Naive B cell (primary cell): ENCODE data around the gene RNF144B. TPM values are rescaled to one million over a fixed set of nuclear protein-coding genes. Genes with fewer than 3 reads are reported as not detected.
"Not testable (repeated sequence)": the region's sequence is repeated elsewhere in the genome, so short reads cannot be mapped to it uniquely, and the experiment has no call there.

Source experiments
- ATAC-seq, 2 donors: fragments of 150-1000 bp; cut with Tn5 transposase; 2 replicates each; pipeline ENCODE4 v1.10.0; 2021; ENCODE audit warnings: low read depth in 2 of 2, mild to moderate bottlenecking in 2 of 2, moderate library complexity in 2 of 2
- DNase-seq: peaks from one replicate; pipeline ENCODE4 v3.0.0; 2022
- H3K27ac Mint-ChIP-seq, 6 donors: one replicate each; pipeline ENCODE4 v1.8.0; 2020 to 2022; ENCODE audit warnings: mild to moderate bottlenecking in 6 of 6, mixed read lengths in 6 of 6, moderate library complexity in 5 of 6, inconsistent platforms in 2 of 6
- H3K27me3 Mint-ChIP-seq, 3 donors: one replicate each; pipeline ENCODE4 v1.8.0; 2021 to 2022; ENCODE audit warnings: mixed read lengths in 3 of 3, mild to moderate bottlenecking in 1 of 3
- H3K36me3 Mint-ChIP-seq, 2 donors: one replicate each; pipeline ENCODE4 v1.8.0; 2020 to 2022; ENCODE audit warnings: mixed read lengths in 2 of 2, inconsistent platforms in 1 of 2, mild to moderate bottlenecking in 1 of 2
- H3K4me1 Mint-ChIP-seq, 3 donors: one replicate each; pipeline ENCODE4 v1.8.0; 2020 to 2022; ENCODE audit warnings: mixed read lengths in 3 of 3, inconsistent platforms in 1 of 3, mild to moderate bottlenecking in 1 of 3, moderate library complexity in 1 of 3
- H3K4me3 Mint-ChIP-seq, 8 donors: one replicate each; pipeline ENCODE4 v1.8.0; 2020 to 2022; ENCODE audit warnings: mild to moderate bottlenecking in 8 of 8, mixed read lengths in 8 of 8, moderate library complexity in 8 of 8, inconsistent platforms in 2 of 8
- H3K9me3 Mint-ChIP-seq, 7 donors: one replicate each; pipeline ENCODE4 v1.8.0; 2020 to 2022; ENCODE audit warnings: mixed read lengths in 7 of 7, mild to moderate bottlenecking in 5 of 7, inconsistent platforms in 2 of 7, moderate library complexity in 1 of 7
- polyA plus RNA-seq, 6 donors: library from polyadenylated mRNA; unstranded; fragments of 300-500 nt; fragmentation: Illumina TruSeq; gene quantifications; one replicate each; pipeline ENCODE4 v1.2.3, GENCODE V29; 2021; ENCODE audit warnings: low read depth in 6 of 6

Gene RNF144B
- polyA plus RNA-seq, 6 donors from 2014 or later, result 3.4 to 17.4 (median 8.9) TPM

DNA sequence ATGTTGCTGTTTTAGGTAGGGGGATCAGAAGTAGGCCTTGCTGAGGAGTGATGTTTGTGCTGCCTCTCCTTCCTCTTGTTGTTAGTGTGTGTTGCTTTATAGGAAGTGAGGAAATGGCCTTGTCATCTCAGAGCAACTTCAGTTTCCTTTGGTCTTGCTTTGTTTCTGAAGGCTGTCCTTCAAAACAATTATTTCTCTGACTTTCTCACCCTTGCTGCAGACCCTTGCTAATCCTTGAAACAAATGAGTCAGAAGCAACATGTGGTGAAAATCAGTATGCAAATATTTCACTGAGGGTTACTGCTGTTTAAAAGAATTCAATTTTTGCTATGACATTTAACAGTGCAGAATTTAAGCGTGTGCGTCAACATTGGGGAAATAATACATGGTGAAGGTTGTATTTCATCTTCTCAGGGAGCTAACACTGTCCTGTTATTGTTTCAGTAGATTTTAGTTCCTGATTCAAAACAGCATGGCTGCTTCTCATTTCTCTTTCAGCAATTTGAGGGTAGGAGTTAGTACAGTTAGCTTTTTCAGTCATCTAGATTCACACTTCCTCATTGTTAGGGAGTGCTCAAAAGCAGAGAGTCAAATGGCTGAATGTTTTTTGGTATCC lies 13.8 kb downstream of the RNF144B start:
- H3K27me3 Mint-ChIP-seq, result no peaks in the 10 kb centered on the region
- peaks cover 31 to 39% (median 38%) of the 10 kb centered on the region in 3 donors for H3K4me1 Mint-ChIP-seq
- peak; percentile 93 to 96 for ATAC-seq
- DNase-seq, result peak; percentile 46
- H3K27ac Mint-ChIP-seq, result peak overlapping the region; percentile 45 to 94 (median 81)
- H3K36me3 Mint-ChIP-seq, result peaks cover 13 to 21% of the 10 kb centered on the region in 2 donors
- peak overlapping the region in 7 of 8 donors; percentile 46 to 80 (median 53) for H3K4me3 Mint-ChIP-seq
- peaks cover 0 to 1% (median 0%) of the 10 kb centered on the region in 7 donors for H3K9me3 Mint-ChIP-seq

DNA sequence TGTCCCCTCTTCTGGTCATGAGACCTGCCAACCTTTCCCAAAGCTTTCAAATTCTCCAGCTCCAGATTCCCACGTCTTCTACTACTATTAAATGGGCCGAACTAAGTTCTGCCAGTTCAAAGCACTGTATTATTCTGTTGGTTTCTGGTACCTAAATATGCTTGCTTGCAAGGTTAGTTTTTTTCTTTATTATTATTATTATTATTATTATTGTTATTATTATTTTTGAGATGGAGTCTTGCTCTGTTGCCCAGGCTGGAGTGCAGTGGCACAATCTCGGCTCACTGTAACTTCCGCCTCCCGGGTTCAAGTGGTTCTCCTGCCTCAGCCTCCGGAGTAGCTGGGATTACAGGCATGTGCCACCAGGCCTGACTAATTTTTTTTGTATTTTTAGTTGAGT lies 17.8 kb downstream of the RNF144B start:
- not testable (repeated sequence) for ATAC-seq, DNase-seq, H3K4me3 Mint-ChIP-seq, H3K9me3 Mint-ChIP-seq, H3K27me3 Mint-ChIP-seq
- Mint-ChIP-seq H3K4me1 (peaks cover 32 to 45% (median 44%) of the 10 kb centered on the region in 3 donors), H3K36me3 (peaks cover 25 to 26% of the 10 kb centered on the region in 2 donors), H3K27ac (peak overlapping the region in 1 of 6 donors; percentile 65)

DNA sequence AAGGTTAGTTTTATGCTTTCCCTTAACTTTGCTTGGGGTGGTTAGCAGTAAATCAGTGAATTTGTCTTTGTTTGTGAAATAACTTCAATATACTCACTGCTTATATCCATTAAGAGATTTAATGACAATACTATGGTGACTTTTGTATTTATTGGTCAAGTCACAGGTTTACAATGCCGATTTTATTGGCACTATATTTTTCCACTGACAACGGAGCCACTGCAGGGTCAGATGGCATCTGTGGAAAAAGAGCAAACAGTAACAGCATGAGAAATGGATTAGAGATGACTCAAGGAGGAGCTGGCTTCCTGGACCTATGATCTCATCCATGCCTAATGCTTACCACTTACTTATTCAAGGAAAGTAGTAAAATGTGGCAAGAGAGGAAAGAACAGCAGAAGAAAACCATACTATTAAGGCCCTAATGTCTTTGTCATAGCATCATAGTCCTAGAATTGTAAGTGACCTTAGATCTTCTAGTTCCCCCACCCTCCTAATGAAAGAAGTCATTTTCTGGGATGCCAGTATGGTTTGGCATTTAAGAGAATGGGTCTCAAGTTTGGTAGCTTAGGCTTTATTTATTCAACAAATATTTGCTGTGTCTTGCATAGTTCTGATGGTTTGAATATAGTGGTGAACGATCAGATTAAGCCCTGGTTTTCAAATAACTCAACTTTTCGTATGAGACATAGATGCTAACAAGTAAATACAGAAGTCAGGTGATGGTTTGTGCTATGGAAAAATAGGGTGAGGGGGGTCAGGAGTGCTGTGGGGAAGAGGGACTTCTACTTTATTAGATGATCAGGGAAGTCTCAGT lies 18.5 kb downstream of the RNF144B start:
- no peak for ATAC-seq
- no peak for DNase-seq
- peak overlapping the region in 1 of 8 donors; percentile 29 for H3K4me3 Mint-ChIP-seq

DNA sequence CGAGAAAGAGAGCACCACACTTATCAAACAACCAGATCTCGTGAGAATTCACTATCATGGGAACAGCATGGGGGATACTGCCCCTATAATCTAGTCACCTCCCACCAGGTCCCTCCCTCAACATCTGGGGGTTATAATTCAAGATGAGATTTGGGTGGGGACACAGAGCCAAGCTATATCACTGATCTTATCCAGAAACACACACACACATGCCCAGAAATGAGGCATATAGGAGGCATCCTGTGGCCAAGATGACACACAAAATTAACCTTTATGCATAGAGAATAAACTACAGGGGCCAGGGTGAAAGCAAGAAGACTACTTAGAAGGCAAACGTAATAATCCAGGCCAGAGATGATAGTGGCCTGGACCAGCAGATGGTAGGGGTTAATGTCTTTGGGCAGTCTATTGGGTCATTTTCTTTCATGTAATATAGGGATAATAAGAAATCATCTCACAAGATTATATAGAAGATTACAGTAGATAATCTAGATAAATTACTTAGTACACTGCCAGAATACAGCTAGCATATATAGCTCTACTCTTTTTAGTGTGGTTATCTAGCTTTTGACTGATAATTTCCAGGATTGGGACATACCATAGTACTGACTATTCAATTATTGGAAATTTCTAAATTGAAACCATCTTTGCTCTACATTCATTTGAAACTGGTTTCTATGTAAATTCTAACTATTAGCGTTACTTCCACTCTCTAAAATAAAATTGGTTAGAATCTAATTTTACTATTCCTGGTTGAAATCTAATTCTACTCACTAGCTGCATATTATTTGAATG lies 20.0 kb downstream of the RNF144B start:
- peaks cover 0 to 5% (median 0%) of the 10 kb centered on the region in 7 donors for H3K9me3 Mint-ChIP-seq
- no peaks in the 10 kb centered on the region for H3K27me3 Mint-ChIP-seq
- peaks cover 25 to 34% of the 10 kb centered on the region in 2 donors for H3K36me3 Mint-ChIP-seq
- H3K27ac Mint-ChIP-seq, result peak overlapping the region in 3 of 6 donors; percentile 15 to 66 (median 61)
- H3K4me1 Mint-ChIP-seq, result peaks cover 35 to 39% (median 36%) of the 10 kb centered on the region in 3 donors
- ATAC-seq (no peak), DNase-seq (no peak)
- H3K4me3 Mint-ChIP-seq, result no peak overlapping the region

More for the DNA sequence above, 18.5 kb downstream of the RNF144B start:
- Mint-ChIP-seq H3K36me3 (peaks cover 25 to 33% of the 10 kb centered on the region in 2 donors), H3K27ac (peak overlapping the region in 1 of 6 donors; percentile 30), H3K27me3 (no peaks in the 10 kb centered on the region), H3K9me3 (peaks cover 0 to 5% (median 0%) of the 10 kb centered on the region in 7 donors), H3K4me1 (peaks cover 33 to 48% (median 46%) of the 10 kb centered on the region in 3 donors)

DNA sequence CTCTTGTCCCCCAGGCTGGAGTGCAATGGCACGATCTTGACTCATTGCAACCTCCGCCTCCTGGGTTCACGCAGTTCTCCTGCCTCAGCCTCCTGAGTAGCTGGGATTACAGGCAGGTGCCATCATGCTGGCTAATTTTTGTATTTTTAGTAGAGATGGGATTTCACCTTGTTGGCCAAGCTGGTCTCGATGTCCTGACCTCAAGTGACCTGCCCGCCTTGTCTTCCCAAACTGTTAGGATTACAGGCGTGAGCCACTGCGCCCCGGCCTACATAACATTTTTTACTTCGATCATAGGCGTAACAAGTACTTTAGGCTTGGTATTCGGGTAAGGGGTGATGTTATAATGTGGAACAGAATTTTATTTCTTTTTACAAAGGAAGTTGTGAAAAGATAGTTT lies 22.5 kb downstream of the RNF144B start:
- not testable (repeated sequence) for ATAC-seq, H3K4me3 Mint-ChIP-seq, H3K27me3 Mint-ChIP-seq, H3K9me3 Mint-ChIP-seq, DNase-seq
- Mint-ChIP-seq H3K27ac (peak overlapping the region in 1 of 6 donors; percentile 83), H3K36me3 (peaks cover 15 to 25% of the 10 kb centered on the region in 2 donors), H3K4me1 (peaks cover 29 to 39% (median 29%) of the 10 kb centered on the region in 3 donors)

DNA sequence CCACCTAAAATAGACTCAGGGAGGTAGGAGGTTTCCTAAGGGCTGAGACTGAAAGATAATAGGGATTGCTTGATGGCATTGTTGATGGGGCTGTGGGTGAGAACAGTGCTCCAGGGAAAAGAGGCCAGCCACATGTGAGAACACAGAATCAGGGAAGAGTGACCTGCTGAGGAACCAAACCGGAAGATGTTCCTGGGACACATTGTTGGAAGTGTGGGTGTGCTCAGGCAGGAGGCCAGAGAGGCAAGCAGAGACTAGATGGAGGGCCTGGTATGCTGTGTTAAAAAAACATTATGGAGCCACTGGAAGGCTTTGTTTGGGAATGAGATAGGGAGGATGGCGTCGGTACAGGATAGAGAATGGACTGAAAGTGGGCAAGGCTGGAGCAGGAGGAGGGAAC lies 23.3 kb downstream of the RNF144B start:
- peak overlapping the region; percentile 14 to 93 (median 68) for H3K27ac Mint-ChIP-seq
- peaks cover 0 to 5% (median 0%) of the 10 kb centered on the region in 7 donors for H3K9me3 Mint-ChIP-seq
- DNase-seq (no peak), ATAC-seq (no peak)
- H3K4me1 Mint-ChIP-seq, result peaks cover 30 to 39% (median 30%) of the 10 kb centered on the region in 3 donors
- H3K27me3 Mint-ChIP-seq, result no peaks in the 10 kb centered on the region
- peak overlapping the region in 2 of 8 donors; percentile 2 to 9 for H3K4me3 Mint-ChIP-seq
- peaks cover 18 to 28% of the 10 kb centered on the region in 2 donors for H3K36me3 Mint-ChIP-seq

DNA sequence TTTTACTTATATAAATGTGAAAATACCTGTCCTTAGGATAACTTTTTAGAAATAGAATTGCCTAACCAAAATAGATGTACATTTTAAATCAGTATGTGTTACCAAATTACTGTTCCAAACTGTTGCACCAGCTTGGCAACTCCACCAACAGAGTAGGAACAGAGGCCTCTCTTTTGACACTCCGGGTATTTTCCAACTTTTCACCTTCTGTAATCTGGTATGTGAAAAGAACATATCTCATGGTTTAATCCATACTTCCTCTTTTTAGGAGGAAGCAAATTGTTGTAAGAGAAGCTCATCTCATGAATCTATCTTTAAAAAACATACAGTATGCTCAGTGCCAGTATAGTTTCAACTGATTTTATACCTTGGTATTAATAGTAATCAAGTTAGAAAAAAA lies 24.9 kb downstream of the RNF144B start:
- Mint-ChIP-seq H3K27ac (peak overlapping the region in 5 of 6 donors; percentile 29 to 78 (median 58)), H3K4me3 (peak overlapping the region in 3 of 8 donors; percentile 6 to 40 (median 22)), H3K9me3 (peaks cover 0 to 3% (median 0%) of the 10 kb centered on the region in 7 donors), H3K27me3 (no peaks in the 10 kb centered on the region), H3K4me1 (peaks cover 27 to 36% (median 34%) of the 10 kb centered on the region in 3 donors), H3K36me3 (peaks cover 10 to 18% of the 10 kb centered on the region in 2 donors)
- ATAC-seq (peak; percentile 71 to 80), DNase-seq (peak; percentile 15)

DNA sequence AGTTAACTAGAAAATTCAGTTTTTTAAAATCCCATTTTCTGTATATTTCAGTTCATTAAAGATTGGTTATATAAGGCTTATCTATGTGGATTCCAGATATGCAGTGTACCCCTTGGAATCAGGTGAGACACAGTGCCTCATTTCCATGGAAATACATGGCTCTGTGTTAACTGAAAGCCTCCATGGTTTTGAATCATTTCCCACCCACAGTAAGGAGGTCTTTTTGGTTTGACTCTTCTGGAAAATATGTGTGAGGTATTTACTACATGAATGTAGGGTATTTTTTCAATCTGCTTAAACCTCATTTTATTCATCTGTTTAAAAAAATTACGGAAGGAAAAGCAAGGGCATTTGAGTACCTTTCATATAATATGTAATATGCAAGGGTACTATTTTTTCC lies 25.5 kb downstream of the RNF144B start:
- Mint-ChIP-seq H3K27ac (peak overlapping the region in 2 of 6 donors; percentile 31 to 58), H3K4me3 (no peak overlapping the region), H3K4me1 (peaks cover 27 to 34% (median 34%) of the 10 kb centered on the region in 3 donors), H3K9me3 (peaks cover 0 to 3% (median 0%) of the 10 kb centered on the region in 7 donors), H3K36me3 (peaks cover 12 to 18% of the 10 kb centered on the region in 2 donors), H3K27me3 (no peaks in the 10 kb centered on the region)
- ATAC-seq (no peak), DNase-seq (no peak)

DNA sequence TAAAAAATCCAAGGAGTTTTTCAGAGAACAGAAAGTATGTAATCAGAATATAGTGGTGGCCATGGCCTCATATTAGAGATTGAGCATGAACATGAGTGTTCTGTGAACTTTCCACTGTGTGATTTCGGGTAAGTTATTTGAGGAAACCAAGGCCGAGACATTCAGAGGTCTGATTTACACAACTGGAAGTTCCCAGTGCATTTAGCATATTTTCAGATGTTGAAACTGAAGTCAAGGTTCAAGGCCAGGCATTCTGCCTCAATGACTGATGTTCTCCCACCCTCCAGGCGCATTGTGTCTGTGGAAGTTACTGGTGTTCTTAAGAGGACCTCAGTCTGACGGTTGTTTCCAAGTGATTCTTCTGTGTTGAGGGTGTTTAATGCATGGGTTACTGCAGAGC lies 26.2 kb downstream of the RNF144B start:
- peaks cover 15 to 18% of the 10 kb centered on the region in 2 donors for H3K36me3 Mint-ChIP-seq
- no peak overlapping the region for H3K4me3 Mint-ChIP-seq
- peaks cover 0 to 3% (median 0%) of the 10 kb centered on the region in 7 donors for H3K9me3 Mint-ChIP-seq
- H3K27me3 Mint-ChIP-seq, result no peaks in the 10 kb centered on the region
- DNase-seq, result no peak
- H3K4me1 Mint-ChIP-seq, result peaks cover 30 to 34% (median 34%) of the 10 kb centered on the region in 3 donors
- peak overlapping the region in 1 of 6 donors; percentile 31 for H3K27ac Mint-ChIP-seq
- no peak for ATAC-seq

DNA sequence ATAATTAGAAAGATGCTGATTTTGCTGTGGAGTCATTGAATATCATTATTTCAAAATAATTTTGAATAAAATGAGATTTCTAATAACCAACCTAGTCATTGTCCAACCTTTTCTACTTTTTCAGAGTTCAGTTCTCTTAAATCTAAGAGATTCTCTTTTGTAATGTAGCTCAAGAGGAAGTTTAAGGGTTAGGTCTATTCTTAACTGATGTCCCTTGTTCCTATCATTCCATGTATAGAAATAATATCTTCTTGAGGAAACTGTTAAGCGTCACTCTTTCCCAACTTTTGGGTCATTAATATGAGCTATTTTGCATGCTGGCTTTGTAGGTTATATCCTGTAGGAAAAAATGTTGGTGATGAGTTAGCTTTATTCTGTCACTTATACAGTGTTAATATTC lies 27.0 kb downstream of the RNF144B start:
- Mint-ChIP-seq H3K4me1 (peaks cover 31 to 37% (median 37%) of the 10 kb centered on the region in 3 donors), H3K27ac (peak overlapping the region in 2 of 6 donors; percentile 10 to 31), H3K27me3 (no peaks in the 10 kb centered on the region), H3K4me3 (no peak overlapping the region), H3K9me3 (peaks cover 0 to 3% (median 0%) of the 10 kb centered on the region in 7 donors), H3K36me3 (peaks cover 15 to 18% of the 10 kb centered on the region in 2 donors)
- DNase-seq, result no peak
- ATAC-seq, result no peak

DNA sequence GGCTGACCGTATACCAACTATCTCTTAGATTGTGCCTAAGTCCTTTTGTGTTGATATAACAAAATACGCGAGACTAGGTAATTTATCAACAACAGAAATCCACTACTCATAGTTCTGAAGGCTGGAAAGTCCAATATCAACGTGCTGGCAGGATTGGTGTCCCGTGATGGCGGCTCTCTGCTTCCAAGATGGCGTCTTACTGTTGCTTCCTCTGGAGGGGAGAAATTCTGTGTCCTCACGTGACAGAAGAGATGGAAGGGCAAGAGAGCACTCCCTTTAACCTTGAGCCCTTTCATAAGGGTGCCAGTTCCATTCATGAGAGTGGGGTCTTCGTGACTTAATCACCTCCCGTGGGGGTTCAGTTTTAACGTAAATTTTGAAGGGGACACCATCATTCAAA lies 28.1 kb downstream of the RNF144B start:
- Mint-ChIP-seq H3K4me1 (peaks cover 34 to 41% (median 38%) of the 10 kb centered on the region in 3 donors), H3K27ac (peak overlapping the region in 2 of 6 donors; percentile 25 to 32), H3K9me3 (peaks cover 0 to 3% (median 0%) of the 10 kb centered on the region in 7 donors), H3K36me3 (peaks cover 14 to 15% of the 10 kb centered on the region in 2 donors), H3K4me3 (no peak overlapping the region), H3K27me3 (no peaks in the 10 kb centered on the region)
- no peak for ATAC-seq
- no peak for DNase-seq

DNA sequence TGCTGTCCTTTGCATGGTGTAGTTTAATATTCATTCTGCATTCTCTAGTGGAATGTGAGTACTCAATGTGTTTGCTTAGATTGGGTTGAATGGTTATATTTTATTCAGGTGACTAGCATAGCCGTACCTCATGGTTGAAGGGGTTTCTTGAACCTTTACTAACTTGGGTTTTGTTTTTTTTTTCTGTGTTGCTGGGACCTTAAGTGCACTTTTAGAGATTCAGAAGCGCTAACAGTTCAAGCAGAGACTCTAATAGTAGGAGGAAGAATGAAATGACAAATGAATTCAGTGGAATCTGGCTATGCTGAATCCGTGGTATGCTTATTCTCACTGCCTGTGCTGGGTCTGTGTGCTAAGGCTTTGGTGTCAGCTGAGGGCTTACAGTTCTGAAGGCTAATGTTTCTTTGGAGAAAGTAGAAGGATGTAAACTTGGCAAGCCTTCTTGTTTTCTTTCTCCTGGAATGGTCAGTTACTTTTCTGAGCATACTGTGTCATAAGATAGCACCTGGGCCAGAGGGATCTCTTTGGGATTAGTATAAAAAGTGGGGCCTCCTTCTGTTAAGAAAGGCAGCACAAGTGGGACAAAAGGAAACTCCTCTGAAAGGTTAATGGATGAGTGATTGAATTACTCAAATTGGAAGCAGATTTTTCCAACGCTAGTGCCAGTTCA lies 28.7 kb downstream of the RNF144B start:
- ATAC-seq (no peak), DNase-seq (no peak)
- Mint-ChIP-seq H3K9me3 (peaks cover 0 to 3% (median 0%) of the 10 kb centered on the region in 7 donors), H3K4me1 (peaks cover 32 to 39% (median 35%) of the 10 kb centered on the region in 3 donors), H3K4me3 (peak overlapping the region in 1 of 8 donors; percentile 0), H3K27ac (peak overlapping the region in 1 of 6 donors; percentile 21), H3K36me3 (peaks cover 8 to 15% of the 10 kb centered on the region in 2 donors), H3K27me3 (no peaks in the 10 kb centered on the region)
